MM.1S (cell line): ENCODE results near the gene RASAL2.

Experiments
- DNase-seq: peaks from one replicate; pipeline ENCODE4 v3.0.0-alpha.2; 2015
- H2AFZ ChIP-seq: fragments of 300-600 bp; sonication (generic); 2 replicates; pipeline ENCODE4 v1.6.0; 2016; ENCODE audit warnings: antibody characterized with exemption, low read length
- H3F3A ChIP-seq: fragments of 300-600 bp; sonication (generic); 2 replicates; pipeline ENCODE4 v1.6.1; 2016; ENCODE audit warnings: mild to moderate bottlenecking, antibody characterized with exemption, low read length, moderate library complexity, mixed read lengths; ENCODE audit not compliant: insufficient read depth
- H3K27ac ChIP-seq: fragments of 300-600 bp; sonication (generic); 2 replicates; pipeline ENCODE4 v1.5.1; 2016; ENCODE audit warnings: mild to moderate bottlenecking, low read length
- H3K27me3 ChIP-seq: fragments of 300-600 bp; sonication (generic); replicated peaks from 2 replicates; pipeline ENCODE4 v1.6.0; 2016; ENCODE audit warnings: low read length; ENCODE audit not compliant: insufficient read depth
- H3K36me3 ChIP-seq: fragments of 300-600 bp; sonication (generic); replicated peaks from 2 replicates; pipeline ENCODE4 v1.6.1; 2016; ENCODE audit warnings: mild to moderate bottlenecking, low read length, mixed read lengths; ENCODE audit not compliant: insufficient read depth
- H3K4me1 ChIP-seq: fragments of 300-600 bp; sonication (generic); 2 replicates; pipeline ENCODE4 v1.6.1; 2016; ENCODE audit warnings: low read length, mixed read lengths
- H3K4me2 ChIP-seq: fragments of 300-600 bp; sonication (generic); 2 replicates; pipeline ENCODE4 v1.6.0; 2016; ENCODE audit warnings: low read depth, low read length
- H3K4me3 ChIP-seq: fragments of 300-600 bp; sonication (generic); 2 replicates; pipeline ENCODE4 v1.5.1; 2016; ENCODE audit warnings: low read length, mixed read lengths
- H3K79me2 ChIP-seq: fragments of 300-600 bp; sonication (generic); 2 replicates; pipeline ENCODE4 v1.6.1; 2016; ENCODE audit warnings: mixed run types, low read length, mixed read lengths
- H3K9ac ChIP-seq: fragments of 300-600 bp; sonication (generic); 2 replicates; pipeline ENCODE4 v1.6.1; 2016; ENCODE audit warnings: low read length, mixed read lengths
- H3K9me2 ChIP-seq: fragments of 300-600 bp; sonication (generic); replicated peaks from 2 replicates; pipeline ENCODE4 v1.6.1; 2016; ENCODE audit warnings: mild to moderate bottlenecking, low read length, mixed read lengths; ENCODE audit not compliant: insufficient read depth
- H3K9me3 ChIP-seq: fragments of 300-600 bp; sonication (generic); replicated peaks from 2 replicates; pipeline ENCODE4 v1.6.1; 2016; ENCODE audit warnings: mild to moderate bottlenecking, low read length, mixed read lengths; ENCODE audit not compliant: insufficient read depth
- H4K20me1 ChIP-seq: fragments of 300-600 bp; sonication (generic); 2 replicates; pipeline ENCODE4 v1.6.1; 2016; ENCODE audit warnings: mild to moderate bottlenecking, low read length, moderate library complexity, mixed read lengths; ENCODE audit not compliant: insufficient read depth
- CTCF ChIP-seq: fragments of 300-600 bp; sonication (generic); IDR thresholded peaks from 2 replicates; pipeline ENCODE4 v1.5.1; 2016; ENCODE audit warnings: antibody characterized with exemption, low read length, mixed read lengths
- EZH2 ChIP-seq: fragments of 300-600 bp; sonication (generic); optimal IDR thresholded peaks from 2 replicates; pipeline ENCODE3; 2017; ENCODE audit warnings: low read depth, mild to moderate bottlenecking, antibody characterized with exemption, low read length, mixed read lengths
- EZH2phosphoT487 ChIP-seq: fragments of 300-600 bp; sonication (generic); IDR thresholded peaks from 2 replicates; pipeline ENCODE4 v1.6.1; 2018; ENCODE audit warnings: antibody characterized with exemption, low read length

RASAL2 gene

GRCh38 chr1:178294654-178295053, 200.8 kb downstream of the RASAL2 start:
- Histone ChIP-seq H4K20me1 (no peaks in the 10 kb centered on the region), H3K9me3 (no peaks in the 10 kb centered on the region), H3K27me3 (no peaks in the 10 kb centered on the region), H2AFZ (no peak overlapping the region), H3K4me3 (no peak overlapping the region), H3K27ac (no peak overlapping the region), H3K4me1 (no peaks in the 10 kb centered on the region), H3K9ac (no peak overlapping the region), H3F3A (no peaks in the 10 kb centered on the region), H3K79me2 (no peaks in the 10 kb centered on the region), H3K36me3 (no peaks in the 10 kb centered on the region), H3K4me2 (no peak overlapping the region), H3K9me2 (no peaks in the 10 kb centered on the region)
- TF ChIP-seq CTCF (no peak), EZH2phosphoT487 (no peak), EZH2 (no peak)
- no peak for DNase-seq

GRCh38 chr1:178300352-178300699, 206.4 kb downstream of the RASAL2 start:
- Histone ChIP-seq H3K4me3 (no peak overlapping the region), H3K36me3 (no peaks in the 10 kb centered on the region), H3K27ac (no peak overlapping the region), H3K9ac (no peak overlapping the region), H2AFZ (no peak overlapping the region), H3F3A (no peaks in the 10 kb centered on the region), H3K9me3 (no peaks in the 10 kb centered on the region), H4K20me1 (no peaks in the 10 kb centered on the region), H3K4me1 (no peaks in the 10 kb centered on the region), H3K4me2 (no peak overlapping the region), H3K27me3 (no peaks in the 10 kb centered on the region), H3K79me2 (no peaks in the 10 kb centered on the region), H3K9me2 (no peaks in the 10 kb centered on the region)
- no peak for DNase-seq
- TF ChIP-seq CTCF (no peak), EZH2phosphoT487 (no peak), EZH2 (no peak)

GRCh38 chr1:178301141-178301540, 207.2 kb downstream of the RASAL2 start:
- Histone ChIP-seq H3K9me2 (no peaks in the 10 kb centered on the region), H3K9me3 (no peaks in the 10 kb centered on the region), H3K36me3 (no peaks in the 10 kb centered on the region), H3K4me3 (no peak overlapping the region), H2AFZ (no peak overlapping the region), H3K4me2 (no peak overlapping the region), H3K27me3 (no peaks in the 10 kb centered on the region), H3K4me1 (no peaks in the 10 kb centered on the region), H3K27ac (no peak overlapping the region), H3K9ac (no peak overlapping the region), H4K20me1 (no peaks in the 10 kb centered on the region), H3F3A (no peaks in the 10 kb centered on the region), H3K79me2 (no peaks in the 10 kb centered on the region)
- no peak for DNase-seq
- no peak for TF ChIP-seq CTCF
- TF ChIP-seq EZH2phosphoT487, result no peak
- TF ChIP-seq EZH2, result no peak
